ENCODE measurements around the gene RBM24. TPM values are rescaled to one million over a fixed set of nuclear protein-coding genes. Genes with fewer than 3 reads are reported as not detected.

Gene RBM24
- total RNA-seq, 3 donors from 2014 or later, result 2.6 to 8.3 (median 6.8) TPM

DNA sequence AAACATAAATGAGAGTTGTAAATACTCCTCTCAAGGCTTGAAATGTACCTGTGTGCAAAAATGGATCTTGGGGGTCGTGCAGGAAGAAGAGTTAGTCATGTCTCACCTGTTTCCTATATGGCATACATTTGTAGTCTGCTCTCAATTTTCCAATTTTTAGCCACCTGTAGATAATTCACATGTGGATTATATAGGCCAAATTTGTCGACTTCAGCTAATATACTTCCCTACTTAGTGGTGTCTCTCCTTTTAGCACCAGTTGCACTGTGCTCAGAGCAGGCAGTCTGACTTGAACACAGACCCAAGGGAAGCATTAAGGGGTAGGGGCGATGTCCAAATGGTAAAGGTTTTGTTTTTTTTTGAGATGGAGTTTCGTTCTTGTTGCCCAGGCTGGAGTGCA is 1.9 kb downstream of the RBM24 start:
- Histone ChIP-seq H3K4me3 (no peak overlapping the region), H3K36me3 (ENCODE audit: low read depth) (no peaks in the 10 kb centered on the region), H3K9me3 (no peaks in the 10 kb centered on the region), H3K4me1 (ENCODE audit: low read depth) (peaks cover 5% of the 10 kb centered on the region)
- ATAC-seq (no peak), DNase-seq (no peak)
- intact Hi-C loops (cut with DNase I, micrococcal nuclease), result loop anchor here in 1 of 2 donors (5.0 kb wide), 1 partner anchor 299 kb away; no protein-coding TSS in a partner anchor
- TF ChIP-seq, protein P1, sequence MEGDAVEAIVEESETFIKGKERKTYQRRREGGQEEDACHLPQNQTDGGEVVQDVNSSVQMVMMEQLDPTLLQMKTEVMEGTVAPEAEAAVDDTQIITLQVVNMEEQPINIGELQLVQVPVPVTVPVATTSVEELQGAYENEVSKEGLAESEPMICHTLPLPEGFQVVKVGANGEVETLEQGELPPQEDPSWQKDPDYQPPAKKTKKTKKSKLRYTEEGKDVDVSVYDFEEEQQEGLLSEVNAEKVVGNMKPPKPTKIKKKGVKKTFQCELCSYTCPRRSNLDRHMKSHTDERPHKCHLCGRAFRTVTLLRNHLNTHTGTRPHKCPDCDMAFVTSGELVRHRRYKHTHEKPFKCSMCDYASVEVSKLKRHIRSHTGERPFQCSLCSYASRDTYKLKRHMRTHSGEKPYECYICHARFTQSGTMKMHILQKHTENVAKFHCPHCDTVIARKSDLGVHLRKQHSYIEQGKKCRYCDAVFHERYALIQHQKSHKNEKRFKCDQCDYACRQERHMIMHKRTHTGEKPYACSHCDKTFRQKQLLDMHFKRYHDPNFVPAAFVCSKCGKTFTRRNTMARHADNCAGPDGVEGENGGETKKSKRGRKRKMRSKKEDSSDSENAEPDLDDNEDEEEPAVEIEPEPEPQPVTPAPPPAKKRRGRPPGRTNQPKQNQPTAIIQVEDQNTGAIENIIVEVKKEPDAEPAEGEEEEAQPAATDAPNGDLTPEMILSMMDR (IDR thresholded peaks at IDR 0.05), result no peak

DNA sequence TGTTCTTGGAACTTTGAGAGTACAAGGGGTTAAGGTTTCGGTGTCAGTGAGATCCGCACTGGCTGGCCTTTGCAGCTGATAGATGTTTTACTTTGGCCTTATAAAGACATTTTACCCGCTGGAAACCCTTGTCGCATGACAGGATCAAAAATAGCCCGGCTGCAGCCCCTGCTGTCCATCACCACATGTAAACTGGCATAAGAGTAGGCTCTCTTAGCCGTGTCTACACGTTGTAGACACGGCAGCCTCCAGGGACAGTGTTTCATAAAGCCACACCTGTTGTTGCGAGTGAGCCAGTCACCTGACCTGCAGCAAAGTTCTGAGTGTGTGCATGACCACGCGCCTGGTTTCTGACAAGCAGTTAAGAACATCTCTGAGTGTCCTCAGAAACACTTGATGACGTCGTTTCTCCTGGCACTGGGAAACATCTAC is 8.5 kb downstream of the RBM24 start:
- Histone ChIP-seq H3K4me1 (ENCODE audit: low read depth) (peaks cover 5% of the 10 kb centered on the region), H3K9me3 (no peaks in the 10 kb centered on the region), H3K4me3 (no peak overlapping the region), H3K36me3 (ENCODE audit: low read depth) (no peaks in the 10 kb centered on the region)
- ATAC-seq, result peak; percentile 80
- peak; percentile 37 to 50 (median 44) for DNase-seq
- intact Hi-C loops (cut with DNase I, micrococcal nuclease), result no loop called here
- TF ChIP-seq, protein P1 (IDR thresholded peaks at IDR 0.05), result no peak

DNA sequence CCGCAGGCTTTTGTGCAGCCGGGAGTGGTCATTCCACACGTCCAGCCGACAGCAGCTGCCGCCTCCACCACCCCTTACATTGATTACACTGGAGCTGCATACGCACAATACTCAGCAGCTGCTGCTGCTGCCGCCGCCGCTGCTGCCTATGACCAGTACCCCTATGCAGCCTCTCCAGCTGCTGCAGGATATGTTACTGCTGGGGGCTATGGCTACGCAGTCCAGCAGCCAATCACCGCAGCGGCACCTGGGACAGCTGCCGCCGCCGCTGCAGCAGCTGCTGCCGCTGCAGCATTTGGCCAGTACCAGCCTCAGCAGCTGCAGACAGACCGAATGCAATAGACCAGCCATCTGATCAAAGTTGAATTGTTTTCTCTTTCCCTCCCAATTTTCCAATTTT is 10.6 kb downstream of the RBM24 start:
- peaks cover 5% of the 10 kb centered on the region for H3K4me1 ChIP-seq (ENCODE audit: low read depth)
- no peaks in the 10 kb centered on the region for H3K9me3 ChIP-seq
- DNase-seq, result no peak
- TF ChIP-seq, protein P1 (IDR thresholded peaks at IDR 0.05), result no peak
- H3K4me3 ChIP-seq, result no peak overlapping the region
- intact Hi-C loops (cut with DNase I, micrococcal nuclease), result no loop called here
- ATAC-seq, result no peak
- no peaks in the 10 kb centered on the region for H3K36me3 ChIP-seq (ENCODE audit: low read depth)

DNA sequence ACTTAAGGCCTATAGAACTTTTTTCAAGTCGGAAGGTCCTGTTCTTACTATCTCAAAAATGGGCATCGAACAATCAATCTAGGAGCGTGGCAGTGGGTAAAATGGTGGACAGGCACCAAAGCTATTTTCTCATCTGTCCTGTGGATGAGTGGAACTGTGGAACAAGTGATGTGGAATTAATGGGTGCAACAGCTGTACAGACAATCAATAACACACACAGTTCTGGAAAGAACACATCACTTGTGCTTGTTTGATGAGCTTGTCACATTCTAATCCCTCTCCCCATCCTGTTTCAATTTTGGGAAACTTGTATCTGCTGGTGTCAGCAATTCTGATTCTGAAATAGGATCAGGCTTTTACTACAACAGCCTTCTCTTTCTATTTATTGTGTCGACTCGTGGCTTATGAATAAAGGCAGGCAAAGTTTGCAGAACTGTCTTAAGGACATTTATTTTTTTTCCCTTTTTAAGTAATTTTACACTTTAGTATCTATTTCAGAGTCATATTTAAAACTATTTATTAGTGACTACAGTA is 11.5 kb downstream of the RBM24 start:
- no peak overlapping the region for H3K4me3 ChIP-seq
- H3K4me1 ChIP-seq (ENCODE audit: low read depth), result no peaks in the 10 kb centered on the region
- DNase-seq, result no peak
- no peaks in the 10 kb centered on the region for H3K9me3 ChIP-seq
- no peaks in the 10 kb centered on the region for H3K36me3 ChIP-seq (ENCODE audit: low read depth)
- intact Hi-C loops (cut with DNase I, micrococcal nuclease), result no loop called here
- TF ChIP-seq, protein P1 (IDR thresholded peaks at IDR 0.05), result no peak
- no peak for ATAC-seq

DNA sequence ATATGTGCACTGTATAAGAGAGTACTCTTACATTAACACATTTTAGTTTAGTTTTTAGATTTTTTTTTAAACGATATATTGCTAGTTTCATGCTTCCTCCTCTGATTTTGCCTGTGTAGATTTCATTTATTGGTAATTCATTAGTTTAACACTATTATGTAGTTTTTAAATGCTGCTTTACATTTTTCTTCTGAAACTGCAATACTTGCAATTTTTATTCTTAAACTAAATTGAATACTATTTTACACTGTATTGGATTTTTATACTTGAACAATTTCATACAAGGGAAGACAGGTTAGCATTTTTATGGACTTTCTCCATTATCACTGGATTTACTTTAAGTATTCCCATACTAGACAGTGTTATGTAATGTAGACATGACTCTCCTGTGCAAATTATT is 12.2 kb downstream of the RBM24 start:
- Histone ChIP-seq H3K4me3 (no peak overlapping the region), H3K4me1 (ENCODE audit: low read depth) (no peaks in the 10 kb centered on the region), H3K36me3 (ENCODE audit: low read depth) (no peaks in the 10 kb centered on the region), H3K9me3 (no peaks in the 10 kb centered on the region)
- TF ChIP-seq, protein P1 (IDR thresholded peaks at IDR 0.05), result no peak
- no peak for DNase-seq
- intact Hi-C loops (cut with DNase I, micrococcal nuclease), result no loop called here
- no peak for ATAC-seq
